PC-9 (cell line): ENCODE data around the gene WNK1. TPM values are rescaled to one million over a fixed set of nuclear protein-coding genes. Genes with fewer than 3 reads are reported as not detected.
A peak's percentile ranks its signal among the peaks of the same experiment; 100 is the strongest.
"Not testable (repeated sequence)": the region's sequence is repeated elsewhere in the genome, so short reads cannot be mapped to it uniquely, and the experiment has no call there.

Experiments used
- Bru-seq: library from RNA; stranded (reverse); fragments of 400-500 nt; gene quantifications from one replicate; lab custom pipeline; 2021; lab: Mats Ljungman, UMichigan
- BruChase-seq, 2 experiments: library from RNA; stranded (reverse); fragments of 400-500 nt; gene quantifications; one replicate each; lab custom pipeline; 2021; lab: Mats Ljungman, UMichigan
- BruUV-seq: library from RNA; stranded (reverse); fragments of 400-500 nt; replicated peaks from 2 replicates; lab custom pipeline; 2021; lab: Mats Ljungman, UMichigan
- CTCF ChIA-PET: fragments of 300-600 bp; sonication (Branson Sonifier 250); formaldehyde crosslinking; loops from one replicate; lab custom pipeline; 2022; ENCODE audit warnings: antibody characterized with exemption; lab: Charles Lee
- POLR2A ChIA-PET: fragments of 300-600 bp; sonication (Branson Sonifier 250); formaldehyde crosslinking; loops from one replicate; lab custom pipeline; 2022; ENCODE audit warnings: antibody characterized with exemption; ENCODE audit not compliant: unreplicated experiment; lab: Charles Lee
- DNase-seq, 2 experiments: peaks; one replicate each; pipeline versions ENCODE4 v3.0.0 to v3.0.0-alpha.2; 2015 to 2022; ENCODE audit warnings: mixed read lengths in 1 of 2
- H2AFZ ChIP-seq: fragments of 200-600 bp; sonication (generic); 2 replicates; pipeline ENCODE4 v1.8.1; 2017; ENCODE audit warnings: antibody characterized with exemption
- H3F3A ChIP-seq: fragments of 200-600 bp; sonication (generic); 2 replicates; pipeline ENCODE4 v1.8.1; 2017; ENCODE audit warnings: antibody characterized with exemption, mild to moderate bottlenecking, low read depth; ENCODE audit not compliant: insufficient read depth
- H3K27ac ChIP-seq: fragments of 200-600 bp; sonication (generic); 2 replicates; pipeline ENCODE4 v1.6.1; 2016; ENCODE audit warnings: mixed run types
- H3K27me3 ChIP-seq: fragments of 200-600 bp; sonication (generic); 2 replicates; pipeline ENCODE4 v1.6.1; 2016; ENCODE audit warnings: low read depth, mixed run types; ENCODE audit not compliant: insufficient read depth
- H3K36me3 ChIP-seq: fragments of 200-600 bp; sonication (generic); 2 replicates; pipeline ENCODE4 v1.6.1; 2016; ENCODE audit warnings: low read depth, mixed run types
- H3K4me1 ChIP-seq: fragments of 200-600 bp; sonication (generic); replicated peaks from 2 replicates; pipeline ENCODE4 v1.6.1; 2016; ENCODE audit warnings: mixed run types; ENCODE audit not compliant: insufficient read depth
- H3K4me2 ChIP-seq: fragments of 200-600 bp; sonication (generic); 2 replicates; pipeline ENCODE4 v1.6.1; 2017; ENCODE audit warnings: mixed run types
- H3K4me3 ChIP-seq: fragments of 200-600 bp; sonication (generic); 2 replicates; pipeline ENCODE4 v1.6.1; 2016; ENCODE audit warnings: mixed run types
- H3K79me2 ChIP-seq: fragments of 200-600 bp; sonication (generic); 2 replicates; pipeline ENCODE4 v1.6.1; 2017; ENCODE audit warnings: low read depth, mixed run types
- H3K9me2 ChIP-seq: fragments of 200-600 bp; sonication (generic); 2 replicates; pipeline ENCODE4 v1.8.1; 2017; ENCODE audit warnings: mild to moderate bottlenecking; ENCODE audit not compliant: insufficient read depth
- H3K9me3 ChIP-seq: fragments of 200-600 bp; sonication (generic); 2 replicates; pipeline ENCODE4 v1.8.1; 2016; ENCODE audit warnings: low read depth; ENCODE audit not compliant: insufficient read depth
- H4K20me1 ChIP-seq: fragments of 200-600 bp; sonication (generic); 2 replicates; pipeline ENCODE4 v1.8.1; 2017; ENCODE audit not compliant: insufficient read depth
- EZH2 ChIP-seq: fragments of 200-600 bp; sonication (generic); IDR thresholded peaks from 2 replicates; pipeline ENCODE4 v1.8.0; 2017; ENCODE audit warnings: antibody characterized with exemption, low read depth
- intact Hi-C: fragments of 100-400 bp; cut with micrococcal nuclease; formaldehyde crosslinking; loops from one replicate; pipeline ENCODE4 v1.10.0; 2022; ENCODE audit not compliant: unreplicated experiment
- long read RNA-seq: library from polyadenylated mRNA; stranded (forward); transcript quantifications from one replicate; pipeline ENCODE4 v2.0.0, GENCODE V29; 2022
- total RNA-seq: library from RNA; stranded (reverse); gene quantifications from 2 replicates; pipeline ENCODE4 v1.2.3, GENCODE V29; 2021
- TF ChIP-seq, protein P1 (sequence below): fragments of 200-600 bp; sonication (generic); conservative IDR thresholded peaks from 2 replicates; pipeline ENCODE4 v1.6.1; 2017; ENCODE audit warnings: mixed run types, antibody characterized with exemption, mild to moderate bottlenecking, moderate library complexity

WNK1 gene
- total RNA-seq (142 and 150 TPM in 2 replicates), Bru-seq, nascent RNA (percentile 94 among the genes with signal in this experiment), BruChase-seq, experiment 1, labeled RNA remaining after a 2-hour chase (percentile 88 among the genes with signal in this experiment), BruChase-seq, experiment 2, labeled RNA remaining after a 6-hour chase (percentile 92 among the genes with signal in this experiment)
- long read RNA-seq, partial matches to known transcripts = 0 of 34 reads
- long read RNA-seq, other reads (novel, unspliced or antisense) = 33 of 34 reads

DNA sequence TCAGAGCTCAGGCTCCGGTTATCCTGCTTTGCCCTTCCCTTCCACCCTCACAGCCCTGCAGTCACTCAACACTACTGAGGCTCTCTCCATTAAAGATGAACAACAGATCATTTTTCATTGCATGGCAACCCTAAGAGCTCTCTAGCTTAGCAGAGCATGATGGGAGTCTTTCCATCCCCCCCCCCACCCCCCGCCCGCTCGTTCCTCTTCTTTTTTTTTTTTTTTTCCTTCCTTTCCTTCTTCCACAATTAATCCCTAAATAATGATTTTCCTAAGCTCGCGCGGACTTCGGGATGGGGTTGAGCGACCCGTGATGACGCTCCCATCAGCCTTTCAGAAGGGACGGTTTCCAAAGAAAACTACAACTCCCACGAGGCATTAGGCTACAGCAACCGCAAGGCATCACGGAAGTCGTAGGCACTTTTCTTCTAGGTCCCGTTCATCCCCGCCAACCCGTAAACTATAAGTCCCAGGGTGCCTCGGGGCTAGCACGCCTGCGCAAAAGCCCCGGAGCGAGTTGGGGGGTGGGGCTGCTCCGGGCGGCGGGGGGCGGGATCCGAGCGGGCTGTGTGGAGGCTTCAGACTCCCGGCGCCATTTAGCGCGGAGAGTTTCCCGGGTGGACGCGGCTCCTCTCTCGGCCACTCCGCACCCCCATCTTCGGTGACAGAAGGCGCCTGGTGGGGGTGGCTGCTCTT, at the start of gene WNK1:
Gene WNK1 (plus strand): TSS at position 581 of the 696 bp plus-strand sequence. CDS start 987 bp downstream, outside the sequence.
- H2AFZ ChIP-seq = peak within 1 kb of the TSS; percentile 97
- no TSS peak for BruUV-seq
- POLR2A ChIA-PET = interaction anchor here (0.6 to 1.1 kb wide), 6 partner anchors 83 to 181 kb away, joined by 3 to 26 read pairs (median 5); no protein-coding TSS in a partner anchor

DNA sequence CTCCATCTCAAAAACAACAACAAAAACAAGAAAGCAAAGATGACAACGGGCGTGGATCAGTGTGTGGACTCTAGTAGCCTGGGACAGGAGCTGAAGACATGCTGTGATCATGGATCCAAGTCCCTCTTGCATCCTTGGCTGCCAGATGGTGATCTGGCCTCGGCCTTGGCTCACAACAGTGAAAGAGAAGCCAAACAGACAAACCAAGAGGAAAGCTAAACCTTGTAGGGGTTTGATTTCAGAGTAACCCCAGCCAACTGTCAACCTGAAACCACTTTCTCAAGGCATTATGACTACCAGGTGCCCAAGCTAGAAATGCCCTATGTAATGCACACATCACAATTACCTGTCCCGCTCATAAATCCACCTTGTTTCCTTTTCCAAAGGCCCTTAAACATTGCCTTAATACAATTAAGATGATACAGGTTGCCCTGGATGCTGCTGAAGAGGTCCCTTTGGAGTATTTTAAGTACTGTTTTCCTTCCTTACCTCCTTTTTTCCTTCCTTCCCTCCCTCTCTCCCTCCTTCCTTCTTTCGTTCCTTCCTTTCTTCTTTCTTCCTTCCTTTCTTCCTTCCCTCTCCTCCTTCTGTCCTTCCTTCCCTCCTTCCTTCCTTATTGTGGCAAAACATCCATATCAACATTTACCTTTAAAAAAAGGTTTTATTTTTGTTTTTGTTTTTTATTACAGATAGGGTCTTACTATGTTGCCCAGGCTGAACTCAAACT, 47.7 kb upstream of the WNK1 start:
- Histone ChIP-seq H3K9me3 (no peaks in the 10 kb centered on the region), H4K20me1 (no peaks in the 10 kb centered on the region), H2AFZ (no peak overlapping the region), H3K79me2 (no peaks in the 10 kb centered on the region), H3K4me3 (no peak overlapping the region), H3K9me2 (no peaks in the 10 kb centered on the region), H3F3A (no peaks in the 10 kb centered on the region), H3K4me1 (no peaks in the 10 kb centered on the region), H3K36me3 (no peaks in the 10 kb centered on the region), H3K27me3 (no peaks in the 10 kb centered on the region), H3K4me2 (no peak overlapping the region), H3K27ac (no peak overlapping the region)
- DNase-seq = no peak
- POLR2A ChIA-PET = no interaction called here
- intact Hi-C loops = no loop called here
- TF ChIP-seq, protein P1, sequence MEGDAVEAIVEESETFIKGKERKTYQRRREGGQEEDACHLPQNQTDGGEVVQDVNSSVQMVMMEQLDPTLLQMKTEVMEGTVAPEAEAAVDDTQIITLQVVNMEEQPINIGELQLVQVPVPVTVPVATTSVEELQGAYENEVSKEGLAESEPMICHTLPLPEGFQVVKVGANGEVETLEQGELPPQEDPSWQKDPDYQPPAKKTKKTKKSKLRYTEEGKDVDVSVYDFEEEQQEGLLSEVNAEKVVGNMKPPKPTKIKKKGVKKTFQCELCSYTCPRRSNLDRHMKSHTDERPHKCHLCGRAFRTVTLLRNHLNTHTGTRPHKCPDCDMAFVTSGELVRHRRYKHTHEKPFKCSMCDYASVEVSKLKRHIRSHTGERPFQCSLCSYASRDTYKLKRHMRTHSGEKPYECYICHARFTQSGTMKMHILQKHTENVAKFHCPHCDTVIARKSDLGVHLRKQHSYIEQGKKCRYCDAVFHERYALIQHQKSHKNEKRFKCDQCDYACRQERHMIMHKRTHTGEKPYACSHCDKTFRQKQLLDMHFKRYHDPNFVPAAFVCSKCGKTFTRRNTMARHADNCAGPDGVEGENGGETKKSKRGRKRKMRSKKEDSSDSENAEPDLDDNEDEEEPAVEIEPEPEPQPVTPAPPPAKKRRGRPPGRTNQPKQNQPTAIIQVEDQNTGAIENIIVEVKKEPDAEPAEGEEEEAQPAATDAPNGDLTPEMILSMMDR = no peak
- TF ChIP-seq EZH2 = no peak
- CTCF ChIA-PET = no interaction called here
- no TSS peak for BruUV-seq

More for the DNA sequence above, at the start of gene WNK1:
- peak within 1 kb of the TSS; percentile 84 for H3K4me2 ChIP-seq
- H3K36me3 ChIP-seq = no peaks in the 10 kb centered on the region
- intact Hi-C loops = loop anchor here (1.0 to 5.0 kb wide), 8 partner anchors 63 to 840 kb away; partner anchors contain the start of genes FBXL14 and RAD52
- H3K4me1 ChIP-seq = peaks cover 39% of the 10 kb centered on the region
- no peaks in the 10 kb centered on the region for H3K27me3 ChIP-seq
- peaks cover 42% of the 10 kb centered on the region for H3K79me2 ChIP-seq
- H3K9me2 ChIP-seq = no peaks in the 10 kb centered on the region
- peak within 1 kb of the TSS; percentile 81 for H3K4me3 ChIP-seq
- no peaks in the 10 kb centered on the region for H3K9me3 ChIP-seq
- DNase-seq = peak; percentile 97 to 99
- peak within 1 kb of the TSS; percentile 50 for H3K27ac ChIP-seq
- no peak for TF ChIP-seq EZH2
- TF ChIP-seq, protein P1 = no peak
- H3F3A ChIP-seq = peaks cover 32% of the 10 kb centered on the region
- CTCF ChIA-PET = interaction anchor here (0.6 to 2.1 kb wide), 11 partner anchors 25 to 901 kb away, joined by 3 to 25 read pairs (median 5); partner anchors contain the start of gene RAD52
- H4K20me1 ChIP-seq = peaks cover 38% of the 10 kb centered on the region

DNA sequence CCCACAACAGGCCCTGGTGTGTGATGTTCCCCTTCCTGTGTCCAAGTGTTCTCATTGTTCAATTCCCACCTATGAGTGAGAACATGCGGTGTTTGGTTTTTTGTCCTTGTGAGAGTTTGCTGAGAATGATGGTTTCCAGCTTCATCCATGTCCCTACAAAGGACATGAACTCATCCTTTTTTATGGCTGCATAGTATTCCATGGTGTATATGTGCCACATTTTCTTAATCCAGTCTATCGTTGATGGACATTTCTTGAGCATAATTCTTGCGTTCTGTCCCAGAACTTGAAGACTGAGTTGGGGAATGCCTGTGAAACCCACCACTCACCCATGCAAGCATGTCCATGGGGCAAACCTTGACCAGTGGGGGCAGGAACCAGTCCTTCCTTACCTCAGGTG, 44.3 kb upstream of the WNK1 start:
- DNase-seq, H3K79me2 ChIP-seq, H3K27me3 ChIP-seq, BruUV-seq, H3K36me3 ChIP-seq, H3K9me2 ChIP-seq, intact Hi-C loops, H2AFZ ChIP-seq, H3K27ac ChIP-seq, H3K9me3 ChIP-seq, H4K20me1 ChIP-seq, POLR2A ChIA-PET, CTCF ChIA-PET, H3K4me3 ChIP-seq, H3K4me2 ChIP-seq: not testable (repeated sequence)
- Histone ChIP-seq H3K4me1 (peaks cover 11% of the 10 kb centered on the region), H3F3A (peaks cover 12% of the 10 kb centered on the region; the same call in 1 of the 2 replicates)
